ENCODE measurements around the gene ALDH1A3. TPM values are rescaled to one million over a fixed set of nuclear protein-coding genes. Genes with fewer than 3 reads are reported as not detected.

ALDH1A3 gene
- total RNA-seq, 1 experiment from 2014 or later, result 5,398 TPM

GRCh38 chr15:100920516-100921135 is 41.0 kb downstream of the ALDH1A3 start:
- ChIA-PET POLR2A (ENCODE audit: unreplicated experiment) (no interaction called here), CTCF (no interaction called here)
- Histone ChIP-seq H3K9ac (ENCODE audit: low read length) (0 out of 2 replicates have a peak overlapping the region, but pooled peaks have one; percentile 68), H3K9me3 (ENCODE audit: low read length) (no peaks in the 10 kb centered on the region), H3K79me2 (ENCODE audit: low read length) (peaks cover 32% of the 10 kb centered on the region), H3K4me1 (ENCODE audit: insufficient read depth, low read length) (peaks cover 22% of the 10 kb centered on the region), H3K27ac (ENCODE audit: low read length) (no peak overlapping the region), H3K36me3 (ENCODE audit: low read depth, low read length) (peaks cover 6% of the 10 kb centered on the region; the same call in 1 of the 2 replicates), H2AFZ (ENCODE audit: low read length) (no peak overlapping the region), H3K4me3 (ENCODE audit: low read length) (peak overlapping the region; percentile 80), H3K27me3 (ENCODE audit: low read length) (no peaks in the 10 kb centered on the region), H3F3A (ENCODE audit: low read length, unreplicated experiment) (peaks cover 20% of the 10 kb centered on the region), H4K20me1 (ENCODE audit: low read length) (0 out of 2 replicates have a peak, but pooled peaks cover 4% of the 10 kb centered on the region), H3K4me2 (ENCODE audit: low read length) (peak overlapping the region; percentile 97), H3K9me2 (replicated peaks; ENCODE audit: low read length) (no peaks in the 10 kb centered on the region)
- intact Hi-C loops (cut with micrococcal nuclease), result no loop called here
- no peak for TF ChIP-seq EZH2 (IDR thresholded peaks at IDR 0.05; ENCODE audit: low read length, unreplicated experiment)
- no peak for TF ChIP-seq EZH2phosphoT487 (IDR thresholded peaks at IDR 0.05; ENCODE audit: borderline replicate concordance, low read length)
- TF ChIP-seq, protein P1, sequence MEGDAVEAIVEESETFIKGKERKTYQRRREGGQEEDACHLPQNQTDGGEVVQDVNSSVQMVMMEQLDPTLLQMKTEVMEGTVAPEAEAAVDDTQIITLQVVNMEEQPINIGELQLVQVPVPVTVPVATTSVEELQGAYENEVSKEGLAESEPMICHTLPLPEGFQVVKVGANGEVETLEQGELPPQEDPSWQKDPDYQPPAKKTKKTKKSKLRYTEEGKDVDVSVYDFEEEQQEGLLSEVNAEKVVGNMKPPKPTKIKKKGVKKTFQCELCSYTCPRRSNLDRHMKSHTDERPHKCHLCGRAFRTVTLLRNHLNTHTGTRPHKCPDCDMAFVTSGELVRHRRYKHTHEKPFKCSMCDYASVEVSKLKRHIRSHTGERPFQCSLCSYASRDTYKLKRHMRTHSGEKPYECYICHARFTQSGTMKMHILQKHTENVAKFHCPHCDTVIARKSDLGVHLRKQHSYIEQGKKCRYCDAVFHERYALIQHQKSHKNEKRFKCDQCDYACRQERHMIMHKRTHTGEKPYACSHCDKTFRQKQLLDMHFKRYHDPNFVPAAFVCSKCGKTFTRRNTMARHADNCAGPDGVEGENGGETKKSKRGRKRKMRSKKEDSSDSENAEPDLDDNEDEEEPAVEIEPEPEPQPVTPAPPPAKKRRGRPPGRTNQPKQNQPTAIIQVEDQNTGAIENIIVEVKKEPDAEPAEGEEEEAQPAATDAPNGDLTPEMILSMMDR (conservative IDR thresholded peaks at IDR 0.05; ENCODE audit: low read depth, low read length), result no peak
- BruUV-seq (replicated peaks), result no TSS peak
- ATAC-seq (no peak), DNase-seq (no peak)

DNA sequence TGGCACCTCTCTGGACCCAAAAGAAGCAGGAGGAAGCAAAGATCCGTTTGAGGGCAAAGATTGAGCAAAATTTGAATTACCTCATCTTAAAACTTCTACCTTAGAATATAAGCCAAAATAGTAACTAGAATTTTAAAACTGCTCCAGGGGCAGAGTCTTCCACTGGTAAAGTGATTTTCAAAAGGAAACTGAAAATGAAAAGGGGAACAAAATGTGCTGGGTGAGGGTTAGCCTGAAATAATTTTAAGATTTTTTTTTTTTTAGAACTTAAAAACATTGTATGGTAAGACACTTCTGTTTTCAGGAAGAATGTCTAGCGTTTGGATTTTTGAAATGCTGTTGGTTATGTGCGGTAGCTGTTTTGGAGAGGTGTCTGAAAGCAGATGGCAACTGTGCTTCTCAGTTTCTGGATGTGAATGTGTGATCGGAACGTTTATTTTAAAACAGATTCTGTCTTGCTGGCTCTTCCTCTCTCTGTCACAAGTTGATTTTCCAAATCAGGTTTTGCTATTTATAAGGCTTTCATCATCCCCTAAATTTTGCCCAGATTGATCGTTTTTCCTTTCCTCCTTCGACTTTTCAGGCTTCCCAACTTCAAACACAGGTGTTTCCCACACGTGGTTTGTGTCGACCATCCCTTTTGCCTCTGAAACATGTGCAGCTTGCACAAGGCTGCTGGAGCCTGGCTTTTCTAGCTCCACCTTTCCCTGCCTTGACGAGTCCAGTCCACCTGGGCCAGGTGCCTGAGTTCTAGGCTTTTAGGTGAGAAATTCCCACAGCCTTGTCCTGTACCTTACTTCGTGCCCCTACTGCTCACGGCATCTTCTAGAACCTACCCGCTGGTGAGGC is 42.8 kb downstream of the ALDH1A3 start:
- no peak overlapping the region for H2AFZ ChIP-seq (ENCODE audit: low read length)
- H3K9me2 ChIP-seq (replicated peaks; ENCODE audit: low read length), result no peaks in the 10 kb centered on the region
- TF ChIP-seq EZH2phosphoT487 (IDR thresholded peaks at IDR 0.05; ENCODE audit: borderline replicate concordance, low read length) (no peak), EZH2 (IDR thresholded peaks at IDR 0.05; ENCODE audit: low read length, unreplicated experiment) (no peak)
- TF ChIP-seq, protein P1 (conservative IDR thresholded peaks at IDR 0.05; ENCODE audit: low read depth, low read length), result no peak
- ATAC-seq (no peak), DNase-seq (no peak)
- H3K9me3 ChIP-seq (ENCODE audit: low read length), result no peaks in the 10 kb centered on the region
- BruUV-seq (replicated peaks), result no TSS peak
- H3K9ac ChIP-seq (ENCODE audit: low read length), result no peak overlapping the region
- no peaks in the 10 kb centered on the region for H3K27me3 ChIP-seq (ENCODE audit: low read length)
- H3K79me2 ChIP-seq (ENCODE audit: low read length), result peaks cover 32% of the 10 kb centered on the region
- ChIA-PET POLR2A (ENCODE audit: unreplicated experiment) (no interaction called here), CTCF (no interaction called here)
- intact Hi-C loops (cut with micrococcal nuclease), result no loop called here
- H4K20me1 ChIP-seq (ENCODE audit: low read length), result no peaks in the 10 kb centered on the region
- H3K36me3 ChIP-seq (ENCODE audit: low read depth, low read length), result no peaks in the 10 kb centered on the region; the same call in none of the 2 replicates
- H3K4me2 ChIP-seq (ENCODE audit: low read length), result no peak overlapping the region
- peaks cover 17% of the 10 kb centered on the region for H3K4me1 ChIP-seq (ENCODE audit: insufficient read depth, low read length)
- peaks cover 2% of the 10 kb centered on the region for H3F3A ChIP-seq (ENCODE audit: low read length, unreplicated experiment)
- H3K4me3 ChIP-seq (ENCODE audit: low read length), result no peak overlapping the region
- H3K27ac ChIP-seq (ENCODE audit: low read length), result no peak overlapping the region

All from PC-3 (cell line).